ENCODE measurements around the gene SCAMP4. TPM values are rescaled to one million over a fixed set of nuclear protein-coding genes. Genes with fewer than 3 reads are reported as not detected.

SCAMP4 gene
- polyA plus RNA-seq, 2 of the 4 experiments (the other 2 are of a cell fraction), result 7.6 to 63.0 TPM

- ChIA-PET CTCF (no interaction called here), POLR2A (no interaction called here)
- ATAC-seq (no peak), DNase-seq (ENCODE audit: low read depth in 1 of 2, low spot score in 1 of 2) (no peak), FAIRE-seq (no peak)
- peak overlapping the region; percentile 99 to 100 for H3K27ac ChIP-seq
- TF ChIP-seq PBX3 (IDR thresholded peaks at IDR 0.05) (no peak), E2F6 (IDR thresholded peaks at IDR 0.05; ENCODE audit: borderline replicate concordance, low read depth) (no peak), BHLHE40 (IDR thresholded peaks at IDR 0.05; ENCODE audit: low read depth, low read length) (no peak), MAX (IDR thresholded peaks at IDR 0.05) (no peak), RAD21 (conservative IDR thresholded peaks at IDR 0.05 in 1 of 2, IDR thresholded peaks at IDR 0.05 in 1 of 2) (no peak), RFX5 (IDR thresholded peaks at IDR 0.05) (no peak), ZFP36 (IDR thresholded peaks at IDR 0.05; ENCODE audit: borderline replicate concordance, partially characterized antibody) (no peak), SMC3 (IDR thresholded peaks at IDR 0.05) (no peak), HDAC2 (IDR thresholded peaks at IDR 0.05) (no peak), POLR2AphosphoS2 (conservative IDR thresholded peaks at IDR 0.05; ENCODE audit: low read length) (no peak), POLR2A (IDR thresholded peaks at IDR 0.05; ENCODE audit: low read length) (no peak), EHF (CRISPR knock-in tag; IDR thresholded peaks at IDR 0.05) (no peak), REST (IDR thresholded peaks at IDR 0.05) (no peak), CTCF (IDR thresholded peaks at IDR 0.05) (no peak), ELK1 (IDR thresholded peaks at IDR 0.05; ENCODE audit: low read depth, low read length) (no peak)
- H3K4me2 ChIP-seq, result peak overlapping the region; percentile 99
- H3K9me3 ChIP-seq, result no peaks in the 10 kb centered on the region
- peaks cover 57% of the 10 kb centered on the region for H3K4me1 ChIP-seq
- WGBS (ENCODE audit: missing lambda C conversion rate), result 9% methylated on average over 22 of the region's 28 CpGs
- peak overlapping the region; percentile 68 for H3K4me3 ChIP-seq
Observed at GRCh38 chr19:1860821-1861598, 44.2 kb upstream of the SCAMP4 start.

GRCh38 chr19:1861599-1862031 is 43.6 kb upstream of the SCAMP4 start:
- peak overlapping the region; percentile 68 for H3K4me3 ChIP-seq
- FAIRE-seq (no peak), DNase-seq (ENCODE audit: low read depth in 1 of 2, low spot score in 1 of 2) (no peak), ATAC-seq (no peak)
- ChIA-PET POLR2A (no interaction called here), CTCF (no interaction called here)
- H3K27ac ChIP-seq, result peak overlapping the region; percentile 99 to 100
- 2% methylated on average over 20 of the region's 23 CpGs for WGBS (ENCODE audit: missing lambda C conversion rate)
- H3K9me3 ChIP-seq, result no peaks in the 10 kb centered on the region
- 0 out of 2 replicates have a peak, but pooled peaks have one; percentile 17 for TF ChIP-seq MAX (IDR thresholded peaks at IDR 0.05)
- no peak for TF ChIP-seq RNF2 (IDR thresholded peaks at IDR 0.05; ENCODE audit: borderline replicate concordance, low read depth)
- TF ChIP-seq FOSL2 (IDR thresholded peaks at IDR 0.05), result no peak
- TF ChIP-seq FOSL2 (CRISPR knock-in tag; IDR thresholded peaks at IDR 0.05), result no peak
- TF ChIP-seq EHMT2 (IDR thresholded peaks at IDR 0.05; ENCODE audit: low read depth), result no peak
- no peak for TF ChIP-seq CBX8 (IDR thresholded peaks at IDR 0.05)
- peaks cover 51% of the 10 kb centered on the region for H3K4me1 ChIP-seq
- H3K4me2 ChIP-seq, result peak overlapping the region; percentile 99

Data from A549 (cell line).